Measurements from ENCODE around the gene EPS15.
A peak's percentile ranks its signal among the peaks of the same experiment; 100 is the strongest.

Gene EPS15

GRCh38 chr1:51519865-51520699, 1.0 kb upstream of the EPS15 start:
- Histone ChIP-seq H3K9me3 (ENCODE audit: control insufficient read depth, insufficient read depth, low read depth, low read length) (no peaks in the 10 kb centered on the region), H3K4me3 (ENCODE audit: low read depth, low read length) (no peak overlapping the region), H3K4me1 (ENCODE audit: control insufficient read depth, insufficient read depth, low read length) (peaks cover 3% of the 10 kb centered on the region; the same call in 1 of the 2 replicates), H3K27ac (ENCODE audit: extremely low read depth, low read depth, low read length) (peak overlapping the region; percentile 1; the same call in 1 of the 2 replicates), H3K36me3 (ENCODE audit: control insufficient read depth in 2 of 2, insufficient read depth in 1 of 2, low read length in 2 of 2) (no peaks in the 10 kb centered on the region)
- ChIA-PET POLR2A (interaction anchor here (0.8 to 1.7 kb wide), 3 partner anchors 13 to 152 kb away, joined by 3 to 4 read pairs (median 4); no protein-coding TSS in a partner anchor), CTCF (interaction anchor here (0.6 to 1.6 kb wide), 5 partner anchors 15 to 839 kb away, joined by 3 to 11 read pairs (median 4); no protein-coding TSS in a partner anchor)
- no peak for TF ChIP-seq ELK4 (IDR thresholded peaks at IDR 0.05; ENCODE audit: borderline replicate concordance, low read depth, low read length)
- peak; percentile 57; the same call in 1 of the 2 replicates for TF ChIP-seq OSR2 (tag by site-specific recombination; IDR thresholded peaks at IDR 0.05)
- no peak for TF ChIP-seq ZNF677 (tag by site-specific recombination; IDR thresholded peaks at IDR 0.05)
- no peak for TF ChIP-seq ZNF157 (tag by site-specific recombination; IDR thresholded peaks at IDR 0.05)
- peak; percentile 66 for TF ChIP-seq ZNF664 (tag by site-specific recombination; IDR thresholded peaks at IDR 0.05)
- peak; percentile 51 for TF ChIP-seq ZXDB (tag by site-specific recombination; IDR thresholded peaks at IDR 0.05)
- TF ChIP-seq SP2 (tag by site-specific recombination; IDR thresholded peaks at IDR 0.05): 0 out of 2 replicates have a peak, but pooled peaks have one; percentile 19
- no peak for TF ChIP-seq MEIS1 (CRISPR knock-in tag; IDR thresholded peaks at IDR 0.05; ENCODE audit: borderline replicate concordance)
- TF ChIP-seq, protein P1, sequence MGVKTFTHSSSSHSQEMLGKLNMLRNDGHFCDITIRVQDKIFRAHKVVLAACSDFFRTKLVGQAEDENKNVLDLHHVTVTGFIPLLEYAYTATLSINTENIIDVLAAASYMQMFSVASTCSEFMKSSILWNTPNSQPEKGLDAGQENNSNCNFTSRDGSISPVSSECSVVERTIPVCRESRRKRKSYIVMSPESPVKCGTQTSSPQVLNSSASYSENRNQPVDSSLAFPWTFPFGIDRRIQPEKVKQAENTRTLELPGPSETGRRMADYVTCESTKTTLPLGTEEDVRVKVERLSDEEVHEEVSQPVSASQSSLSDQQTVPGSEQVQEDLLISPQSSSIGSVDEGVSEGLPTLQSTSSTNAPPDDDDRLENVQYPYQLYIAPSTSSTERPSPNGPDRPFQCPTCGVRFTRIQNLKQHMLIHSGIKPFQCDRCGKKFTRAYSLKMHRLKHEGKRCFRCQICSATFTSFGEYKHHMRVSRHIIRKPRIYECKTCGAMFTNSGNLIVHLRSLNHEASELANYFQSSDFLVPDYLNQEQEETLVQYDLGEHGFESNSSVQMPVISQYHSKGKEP (tag by site-specific recombination; IDR thresholded peaks at IDR 0.05): no peak
- TF ChIP-seq, protein P2, sequence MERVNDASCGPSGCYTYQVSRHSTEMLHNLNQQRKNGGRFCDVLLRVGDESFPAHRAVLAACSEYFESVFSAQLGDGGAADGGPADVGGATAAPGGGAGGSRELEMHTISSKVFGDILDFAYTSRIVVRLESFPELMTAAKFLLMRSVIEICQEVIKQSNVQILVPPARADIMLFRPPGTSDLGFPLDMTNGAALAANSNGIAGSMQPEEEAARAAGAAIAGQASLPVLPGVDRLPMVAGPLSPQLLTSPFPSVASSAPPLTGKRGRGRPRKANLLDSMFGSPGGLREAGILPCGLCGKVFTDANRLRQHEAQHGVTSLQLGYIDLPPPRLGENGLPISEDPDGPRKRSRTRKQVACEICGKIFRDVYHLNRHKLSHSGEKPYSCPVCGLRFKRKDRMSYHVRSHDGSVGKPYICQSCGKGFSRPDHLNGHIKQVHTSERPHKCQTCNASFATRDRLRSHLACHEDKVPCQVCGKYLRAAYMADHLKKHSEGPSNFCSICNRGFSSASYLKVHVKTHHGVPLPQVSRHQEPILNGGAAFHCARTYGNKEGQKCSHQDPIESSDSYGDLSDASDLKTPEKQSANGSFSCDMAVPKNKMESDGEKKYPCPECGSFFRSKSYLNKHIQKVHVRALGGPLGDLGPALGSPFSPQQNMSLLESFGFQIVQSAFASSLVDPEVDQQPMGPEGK (tag by site-specific recombination; IDR thresholded peaks at IDR 0.05): 0 out of 2 replicates have a peak, but pooled peaks have one; percentile 32
- peak; percentile 40 for TF ChIP-seq ZBTB8A (tag by site-specific recombination; IDR thresholded peaks at IDR 0.05)
- TF ChIP-seq BCL6B (tag by site-specific recombination; IDR thresholded peaks at IDR 0.05): 0 out of 2 replicates have a peak, but pooled peaks have one; percentile 48
- TF ChIP-seq SP7 (tag by site-specific recombination; IDR thresholded peaks at IDR 0.05): 0 out of 2 replicates have a peak, but pooled peaks have one; percentile 55
- TF ChIP-seq ZNF747 (tag by site-specific recombination; IDR thresholded peaks at IDR 0.05): no peak
- TF ChIP-seq, protein P3, sequence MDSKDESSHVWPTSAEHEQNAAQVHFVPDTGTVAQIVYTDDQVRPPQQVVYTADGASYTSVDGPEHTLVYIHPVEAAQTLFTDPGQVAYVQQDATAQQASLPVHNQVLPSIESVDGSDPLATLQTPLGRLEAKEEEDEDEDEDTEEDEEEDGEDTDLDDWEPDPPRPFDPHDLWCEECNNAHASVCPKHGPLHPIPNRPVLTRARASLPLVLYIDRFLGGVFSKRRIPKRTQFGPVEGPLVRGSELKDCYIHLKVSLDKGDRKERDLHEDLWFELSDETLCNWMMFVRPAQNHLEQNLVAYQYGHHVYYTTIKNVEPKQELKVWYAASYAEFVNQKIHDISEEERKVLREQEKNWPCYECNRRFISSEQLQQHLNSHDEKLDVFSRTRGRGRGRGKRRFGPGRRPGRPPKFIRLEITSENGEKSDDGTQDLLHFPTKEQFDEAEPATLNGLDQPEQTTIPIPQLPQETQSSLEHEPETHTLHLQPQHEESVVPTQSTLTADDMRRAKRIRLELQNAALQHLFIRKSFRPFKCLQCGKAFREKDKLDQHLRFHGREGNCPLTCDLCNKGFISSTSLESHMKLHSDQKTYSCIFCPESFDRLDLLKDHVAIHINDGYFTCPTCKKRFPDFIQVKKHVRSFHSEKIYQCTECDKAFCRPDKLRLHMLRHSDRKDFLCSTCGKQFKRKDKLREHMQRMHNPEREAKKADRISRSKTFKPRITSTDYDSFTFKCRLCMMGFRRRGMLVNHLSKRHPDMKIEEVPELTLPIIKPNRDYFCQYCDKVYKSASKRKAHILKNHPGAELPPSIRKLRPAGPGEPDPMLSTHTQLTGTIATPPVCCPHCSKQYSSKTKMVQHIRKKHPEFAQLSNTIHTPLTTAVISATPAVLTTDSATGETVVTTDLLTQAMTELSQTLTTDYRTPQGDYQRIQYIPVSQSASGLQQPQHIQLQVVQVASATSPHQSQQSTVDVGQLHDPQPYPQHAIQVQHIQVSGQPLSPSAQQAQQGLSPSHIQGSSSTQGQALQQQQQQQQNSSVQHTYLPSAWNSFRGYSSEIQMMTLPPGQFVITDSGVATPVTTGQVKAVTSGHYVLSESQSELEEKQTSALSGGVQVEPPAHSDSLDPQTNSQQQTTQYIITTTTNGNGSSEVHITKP (tag by site-specific recombination; IDR thresholded peaks at IDR 0.05): peak; percentile 74
- TF ChIP-seq ZBTB48 (tag by site-specific recombination; IDR thresholded peaks at IDR 0.05): peak; percentile 66; the same call in 1 of the 2 replicates
- TF ChIP-seq, protein P4, sequence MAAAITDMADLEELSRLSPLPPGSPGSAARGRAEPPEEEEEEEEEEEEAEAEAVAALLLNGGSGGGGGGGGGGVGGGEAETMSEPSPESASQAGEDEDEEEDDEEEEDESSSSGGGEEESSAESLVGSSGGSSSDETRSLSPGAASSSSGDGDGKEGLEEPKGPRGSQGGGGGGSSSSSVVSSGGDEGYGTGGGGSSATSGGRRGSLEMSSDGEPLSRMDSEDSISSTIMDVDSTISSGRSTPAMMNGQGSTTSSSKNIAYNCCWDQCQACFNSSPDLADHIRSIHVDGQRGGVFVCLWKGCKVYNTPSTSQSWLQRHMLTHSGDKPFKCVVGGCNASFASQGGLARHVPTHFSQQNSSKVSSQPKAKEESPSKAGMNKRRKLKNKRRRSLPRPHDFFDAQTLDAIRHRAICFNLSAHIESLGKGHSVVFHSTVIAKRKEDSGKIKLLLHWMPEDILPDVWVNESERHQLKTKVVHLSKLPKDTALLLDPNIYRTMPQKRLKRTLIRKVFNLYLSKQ (tag by site-specific recombination; IDR thresholded peaks at IDR 0.05; ENCODE audit: borderline replicate concordance): no peak
- no peak for TF ChIP-seq ZSCAN18 (tag by site-specific recombination; IDR thresholded peaks at IDR 0.05)
- TF ChIP-seq ZFP3 (tag by site-specific recombination; IDR thresholded peaks at IDR 0.05; ENCODE audit: low read depth): no peak
- TF ChIP-seq ZNF280C (tag by site-specific recombination; IDR thresholded peaks at IDR 0.05): no peak
